Neuronal stem cell (in vitro differentiated cells): Measurements from ENCODE around the gene CAMK2A.

Experiments used
- DNase-seq: peaks from one replicate; pipeline ENCODE4 v3.0.0-alpha.2; 2013; ENCODE audit warnings: low spot score
- H2AFZ ChIP-seq: one replicate; pipeline ENCODE4 v1.6.1; 2013; ENCODE audit warnings: mild to moderate bottlenecking, low read length, inconsistent platforms
- H2AK5ac ChIP-seq: 2 replicates; pipeline ENCODE4 v1.6.1; 2013; ENCODE audit warnings: low read depth, mild to moderate bottlenecking, inconsistent platforms, low read length, moderate library complexity, mixed read lengths
- H2BK120ac ChIP-seq: 2 replicates; pipeline ENCODE4 v1.6.1; 2013; ENCODE audit warnings: low read depth, mild to moderate bottlenecking, inconsistent platforms, low read length, moderate library complexity, mixed read lengths
- H2BK12ac ChIP-seq: one replicate; pipeline ENCODE4 v1.6.1; 2013; ENCODE audit warnings: low read length, inconsistent platforms
- H2BK15ac ChIP-seq: 2 replicates; pipeline ENCODE4 v1.6.1; 2013; ENCODE audit warnings: mild to moderate bottlenecking, low read length, inconsistent platforms, mixed read lengths
- H2BK5ac ChIP-seq: one replicate; pipeline ENCODE4 v1.6.1; 2013; ENCODE audit warnings: inconsistent platforms, mild to moderate bottlenecking, low read length, moderate library complexity
- H3K14ac ChIP-seq: one replicate; pipeline ENCODE4 v1.6.1; 2013; ENCODE audit warnings: low read length, inconsistent platforms
- H3K18ac ChIP-seq: 2 replicates; pipeline ENCODE4 v1.6.1; 2013; ENCODE audit warnings: low read length, inconsistent platforms
- H3K23ac ChIP-seq: 2 replicates; pipeline ENCODE4 v1.6.1; 2013; ENCODE audit warnings: low read depth, mild to moderate bottlenecking, mixed read lengths, low read length, inconsistent platforms; ENCODE audit not compliant: poor library complexity
- H3K27ac ChIP-seq: replicated peaks from 3 replicates; pipeline ENCODE4 v1.5.1; 2013; ENCODE audit warnings: low read length, inconsistent platforms
- H3K27me3 ChIP-seq, 3 experiments: 2 replicates each; pipeline ENCODE4 v1.6.1; 2013; ENCODE audit warnings: low read length in 3 of 3, mild to moderate bottlenecking in 2 of 3, inconsistent platforms in 1 of 3, low read depth in 1 of 3, mixed read lengths in 1 of 3, moderate library complexity in 1 of 3; ENCODE audit not compliant: control insufficient read depth in 3 of 3, insufficient read depth in 3 of 3
- H3K36me3 ChIP-seq, 2 donors: replicated peaks in 1 of 2; 2 replicates each; pipeline ENCODE4 v1.6.1; 2013; ENCODE audit warnings: low read length in 2 of 2; ENCODE audit not compliant: control insufficient read depth in 2 of 2, insufficient read depth in 2 of 2
- H3K4ac ChIP-seq: 2 replicates; pipeline ENCODE4 v1.6.1; 2013; ENCODE audit warnings: inconsistent platforms, mild to moderate bottlenecking, low read length, moderate library complexity
- H3K4me1 ChIP-seq, 2 donors: 1 replicate in 1 of 2; 2 replicates in 1 of 2; pipeline ENCODE4 v1.6.1; 2013; ENCODE audit warnings: low read length in 2 of 2, low read depth in 1 of 2; ENCODE audit not compliant: control insufficient read depth in 2 of 2, insufficient read depth in 1 of 2
- H3K4me2 ChIP-seq: one replicate; pipeline ENCODE4 v1.6.1; 2013; ENCODE audit warnings: mild to moderate bottlenecking, low read length, inconsistent platforms; ENCODE audit not compliant: insufficient read depth, poor library complexity, severe bottlenecking
- H3K4me3 ChIP-seq, 2 donors: 2 replicates each; pipeline ENCODE4 v1.5.1; 2013; ENCODE audit warnings: low read length in 2 of 2, mild to moderate bottlenecking in 2 of 2, inconsistent platforms in 1 of 2, moderate library complexity in 1 of 2
- H3K79me1 ChIP-seq: one replicate; pipeline ENCODE4 v1.6.1; 2013; ENCODE audit warnings: low read depth, mild to moderate bottlenecking, inconsistent platforms, low read length, moderate library complexity
- H3K9ac ChIP-seq: one replicate; pipeline ENCODE4 v1.6.1; 2013; ENCODE audit warnings: mild to moderate bottlenecking, low read depth, low read length, inconsistent platforms; ENCODE audit not compliant: poor library complexity
- H3K9me3 ChIP-seq, 2 donors: replicated peaks in 1 of 2; 2 replicates each; pipeline versions ENCODE3 to v1.6.1; 2013; ENCODE audit warnings: low read length in 2 of 2, mild to moderate bottlenecking in 2 of 2, inconsistent platforms in 1 of 2, low read depth in 1 of 2, mixed read lengths in 1 of 2, moderate library complexity in 1 of 2; ENCODE audit not compliant: control insufficient read depth in 2 of 2, insufficient read depth in 1 of 2
- H4K8ac ChIP-seq: one replicate; pipeline ENCODE4 v1.6.1; 2013; ENCODE audit warnings: low read depth, mild to moderate bottlenecking, inconsistent platforms, low read length, moderate library complexity
- H4K91ac ChIP-seq: one replicate; pipeline ENCODE4 v1.6.1; 2013; ENCODE audit warnings: low read length, low read depth, mild to moderate bottlenecking, inconsistent platforms; ENCODE audit not compliant: poor library complexity
- WGBS, 2 donors: extraction: QIAGEN DNeasy Blood & Tissue Kit; methylation state at CpG; one replicate each; pipeline ENCODE4 v1.1.7; 2013; ENCODE audit warnings: missing lambda C conversion rate in 2 of 2, mixed read lengths in 1 of 2; ENCODE audit not compliant: insufficient read length in 2 of 2, insufficient replicate concordance in 1 of 2; ENCODE audit errors: extremely low coverage in 2 of 2; 5-methylcytosine and 5-hydroxymethylcytosine counted together

CAMK2A gene

DNA sequence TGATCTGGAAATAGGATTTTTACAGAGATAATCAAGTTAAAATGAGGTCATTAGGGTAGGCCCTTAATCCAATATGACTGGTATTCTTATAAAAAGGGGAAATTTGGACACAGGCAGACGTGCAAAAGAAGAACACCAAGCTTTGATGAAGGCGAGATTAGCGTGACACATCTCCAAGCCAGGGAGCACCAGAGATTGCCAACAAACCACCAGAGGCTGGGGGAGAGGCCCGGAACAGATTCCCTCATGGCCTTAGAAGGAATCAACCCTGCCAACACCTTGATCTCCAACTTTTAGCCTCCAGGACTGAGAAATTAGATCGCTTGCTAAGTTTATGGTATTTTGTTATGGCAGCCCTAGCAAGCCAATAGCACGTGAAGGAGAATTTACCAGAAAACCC lies 23.9 kb upstream of the CAMK2A start:
- Histone ChIP-seq H2BK15ac (no peak overlapping the region), H4K8ac (no peak overlapping the region), H4K91ac (no peak overlapping the region), H3K18ac (no peak overlapping the region), H3K4me2 (no peak overlapping the region), H3K4me3 (no peak overlapping the region), H2BK120ac (no peak overlapping the region), H3K9me3 (no peaks in the 10 kb centered on the region), H3K27ac (no peak overlapping the region), H2BK5ac (no peak overlapping the region), H3K79me1 (no peaks in the 10 kb centered on the region), H3K9ac (no peak overlapping the region), H3K36me3 (no peaks in the 10 kb centered on the region), H2AFZ (no peak overlapping the region), H3K23ac (no peak overlapping the region), H2BK12ac (no peak overlapping the region), H3K4ac (no peak overlapping the region), H3K27me3 (no peaks in the 10 kb centered on the region), H3K14ac (no peak overlapping the region), H2AK5ac (no peak overlapping the region), H3K4me1 (peaks cover 12 to 24% of the 10 kb centered on the region in 2 donors)
- WGBS, 2 donors = no CpG with 5 or more reads among the region's 6 CpGs
- no peak for DNase-seq

DNA sequence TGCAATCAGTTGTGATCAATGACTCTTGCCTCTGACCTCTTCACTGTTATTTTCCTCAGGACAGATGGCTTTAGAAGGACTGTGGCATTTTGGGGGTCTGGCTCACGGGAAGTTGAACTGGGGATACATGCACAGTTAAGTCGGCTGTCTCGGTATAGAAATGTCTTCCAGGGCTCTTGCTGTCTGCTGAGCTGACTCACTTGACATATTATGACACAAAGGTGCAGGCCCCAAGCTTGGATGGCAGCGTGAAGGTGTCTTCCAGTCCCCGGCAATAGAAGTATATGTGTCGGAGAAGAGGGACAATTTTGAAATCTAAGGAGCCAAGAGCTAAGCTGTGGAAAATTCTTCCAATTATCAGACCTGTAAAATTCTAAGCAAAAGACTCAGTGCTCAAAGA lies 22.9 kb upstream of the CAMK2A start:
- no peak overlapping the region for H3K14ac ChIP-seq
- H3K9ac ChIP-seq = no peak overlapping the region
- H3K4me3 ChIP-seq = no peak overlapping the region
- no peak overlapping the region for H3K27ac ChIP-seq
- H2BK5ac ChIP-seq = no peak overlapping the region
- no peak overlapping the region for H2AK5ac ChIP-seq
- no peaks in the 10 kb centered on the region for H3K36me3 ChIP-seq
- peaks cover 11 to 15% of the 10 kb centered on the region in 2 donors for H3K4me1 ChIP-seq
- no peak overlapping the region for H2BK15ac ChIP-seq
- no peak overlapping the region for H3K23ac ChIP-seq
- no peak overlapping the region for H4K8ac ChIP-seq
- no CpG with 5 or more reads among the region's 6 CpGs for WGBS, 2 donors
- no peak overlapping the region for H4K91ac ChIP-seq
- H2AFZ ChIP-seq = no peak overlapping the region
- H3K9me3 ChIP-seq = no peaks in the 10 kb centered on the region
- no peak overlapping the region for H3K18ac ChIP-seq
- no peak overlapping the region for H2BK12ac ChIP-seq
- no peak for DNase-seq
- no peaks in the 10 kb centered on the region for H3K27me3 ChIP-seq
- no peaks in the 10 kb centered on the region for H3K79me1 ChIP-seq
- H3K4me2 ChIP-seq = no peak overlapping the region
- no peak overlapping the region for H2BK120ac ChIP-seq
- no peak overlapping the region for H3K4ac ChIP-seq

- Histone ChIP-seq H3K9ac (no peak overlapping the region), H3K4me3 (no peak overlapping the region), H2BK5ac (no peak overlapping the region), H3K79me1 (no peaks in the 10 kb centered on the region), H2BK15ac (no peak overlapping the region), H3K23ac (no peak overlapping the region), H3K18ac (no peak overlapping the region), H3K4ac (no peak overlapping the region), H3K4me1 (peaks cover 5 to 12% of the 10 kb centered on the region in 2 donors), H3K36me3 (no peaks in the 10 kb centered on the region), H3K14ac (no peak overlapping the region), H3K27me3 (no peaks in the 10 kb centered on the region), H2AK5ac (no peak overlapping the region), H2BK12ac (no peak overlapping the region), H3K9me3 (no peaks in the 10 kb centered on the region), H3K4me2 (no peak overlapping the region), H4K91ac (no peak overlapping the region), H4K8ac (no peak overlapping the region), H3K27ac (no peak overlapping the region), H2BK120ac (no peak overlapping the region), H2AFZ (no peak overlapping the region)
- no peak for DNase-seq
- no CpG with 5 or more reads among the region's 7 CpGs for WGBS, 2 donors
Observed at GRCh38 chr5:150311015-150311692, 21.6 kb upstream of the CAMK2A start.

GRCh38 chr5:150310246-150310645 lies 20.7 kb upstream of the CAMK2A start:
- WGBS, 2 donors = no CpG with 5 or more reads among the region's 5 CpGs

More at GRCh38 chr5:150310246-150310645, 20.7 kb upstream of the CAMK2A start:
- Histone ChIP-seq H2BK12ac (no peak overlapping the region), H3K4me2 (no peak overlapping the region), H2BK15ac (no peak overlapping the region), H4K8ac (no peak overlapping the region), H3K18ac (no peak overlapping the region), H2BK5ac (no peak overlapping the region), H2BK120ac (no peak overlapping the region), H3K27me3 (no peaks in the 10 kb centered on the region), H3K4ac (no peak overlapping the region), H4K91ac (no peak overlapping the region), H3K9me3 (no peaks in the 10 kb centered on the region), H3K36me3 (no peaks in the 10 kb centered on the region), H2AK5ac (no peak overlapping the region), H3K9ac (no peak overlapping the region), H3K27ac (no peak overlapping the region), H3K23ac (no peak overlapping the region), H2AFZ (no peak overlapping the region), H3K4me1 (peaks cover 5 to 21% of the 10 kb centered on the region in 2 donors), H3K14ac (no peak overlapping the region), H3K4me3 (no peak overlapping the region), H3K79me1 (no peaks in the 10 kb centered on the region)
- no peak for DNase-seq
